ENCODE measurements around the gene SLC23A2. TPM values are rescaled to one million over a fixed set of nuclear protein-coding genes. Genes with fewer than 3 reads are reported as not detected.

The SLC23A2 gene
- total RNA-seq, 1 donor from 2014 or later: 20.8 TPM

DNA sequence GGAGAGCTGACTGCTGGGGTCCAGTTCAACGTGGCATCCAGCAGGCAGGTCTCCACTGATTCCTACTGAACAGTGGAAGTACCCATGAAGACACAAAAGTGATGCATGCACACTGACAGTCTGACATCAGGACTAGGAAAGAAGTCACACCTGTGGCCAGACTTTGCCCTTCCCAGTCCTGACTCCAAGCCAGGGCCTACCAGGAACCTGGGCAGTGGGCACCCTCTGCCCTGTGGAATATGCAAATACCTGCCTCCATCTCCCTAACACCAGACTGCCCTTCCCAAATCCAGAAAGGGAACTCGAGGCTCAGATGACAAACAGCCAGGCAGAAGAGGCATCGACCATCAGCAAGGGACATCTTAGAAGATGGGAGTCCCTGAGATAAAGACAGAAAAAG is 50.9 kb downstream of the SLC23A2 start:
- H3K4me3 ChIP-seq (ENCODE audit: insufficient read depth, low read depth, low read length): no peak overlapping the region
- H3K27me3 Mint-ChIP-seq (ENCODE audit: low read depth, unreplicated experiment): no peaks in the 10 kb centered on the region
- no peaks in the 10 kb centered on the region for H3K9me3 Mint-ChIP-seq (ENCODE audit: unreplicated experiment)
- no peak overlapping the region for H3K4me2 ChIP-seq (ENCODE audit: low read length)
- no peaks in the 10 kb centered on the region for H3K27me3 ChIP-seq (ENCODE audit: insufficient read depth, low read length)
- H3K79me2 ChIP-seq (ENCODE audit: insufficient read depth, low read length): no peaks in the 10 kb centered on the region
- FAIRE-seq: no peak
- peaks cover 3% of the 10 kb centered on the region for H3K36me3 Mint-ChIP-seq (ENCODE audit: low read depth, unreplicated experiment)
- H3K4me1 Mint-ChIP-seq (ENCODE audit: low read depth, unreplicated experiment): peaks cover 24% of the 10 kb centered on the region
- no peaks in the 10 kb centered on the region for H3K36me3 ChIP-seq (ENCODE audit: insufficient read depth, low read length)
- TF ChIP-seq CTCF (IDR thresholded peaks at IDR 0.05; ENCODE audit: insufficient read depth, low read depth, low read length): no peak
- TF ChIP-seq EZH2 (IDR thresholded peaks at IDR 0.05; ENCODE audit: insufficient read depth, low read length): no peak
- H3K4me1 ChIP-seq (ENCODE audit: insufficient read depth, low read length): peaks cover 7% of the 10 kb centered on the region
- peak overlapping the region; percentile 50 for H3K9ac ChIP-seq (ENCODE audit: low read length)
- no peak for DNase-seq (ENCODE audit: low read depth)
- no peak overlapping the region for H3K4me3 Mint-ChIP-seq (ENCODE audit: unreplicated experiment)
- no peak overlapping the region for H3K27ac ChIP-seq (ENCODE audit: low read depth, low read length)
- H4K20me1 ChIP-seq (ENCODE audit: insufficient read depth, low read length): peaks cover 8% of the 10 kb centered on the region
- no peak overlapping the region for H2AFZ ChIP-seq (ENCODE audit: low read depth, low read length)
- H3K9me3 ChIP-seq (ENCODE audit: insufficient read depth, low read depth, low read length): peaks cover 4% of the 10 kb centered on the region
- no peak overlapping the region for H3K27ac Mint-ChIP-seq (ENCODE audit: unreplicated experiment)

DNA sequence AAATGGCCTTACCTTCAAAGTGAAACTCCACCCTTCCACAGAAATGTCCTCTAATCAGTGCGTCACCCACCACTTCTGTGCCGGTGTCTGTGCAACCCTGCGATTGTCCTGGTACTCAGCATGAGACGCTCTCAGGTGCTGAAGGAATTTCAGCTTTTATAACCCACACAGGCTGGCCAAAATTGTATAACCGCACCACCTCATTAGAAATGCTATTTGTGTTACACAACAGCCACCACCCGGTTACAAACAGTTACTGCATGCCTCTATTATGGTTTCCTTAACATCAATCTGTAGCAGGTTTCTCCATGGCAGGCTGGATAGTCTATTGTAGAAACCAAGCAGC is 51.5 kb downstream of the SLC23A2 start:
- Mint-ChIP-seq H3K27ac (ENCODE audit: unreplicated experiment) (no peak overlapping the region), H3K36me3 (ENCODE audit: low read depth, unreplicated experiment) (peaks cover 3% of the 10 kb centered on the region)
- FAIRE-seq: no peak

More for the DNA sequence above, 51.5 kb downstream of the SLC23A2 start:
- H3K4me3 ChIP-seq (ENCODE audit: insufficient read depth, low read depth, low read length): no peak overlapping the region
- no peak for TF ChIP-seq EZH2 (IDR thresholded peaks at IDR 0.05; ENCODE audit: insufficient read depth, low read length)
- peak; percentile 54 for TF ChIP-seq CTCF (IDR thresholded peaks at IDR 0.05; ENCODE audit: insufficient read depth, low read depth, low read length)
- Mint-ChIP-seq H3K9me3 (ENCODE audit: unreplicated experiment) (no peaks in the 10 kb centered on the region), H3K27me3 (ENCODE audit: low read depth, unreplicated experiment) (no peaks in the 10 kb centered on the region), H3K4me3 (ENCODE audit: unreplicated experiment) (no peak overlapping the region), H3K4me1 (ENCODE audit: low read depth, unreplicated experiment) (peaks cover 28% of the 10 kb centered on the region)
- H3K9ac ChIP-seq (ENCODE audit: low read length): no peak overlapping the region
- H3K4me1 ChIP-seq (ENCODE audit: insufficient read depth, low read length): peaks cover 7% of the 10 kb centered on the region
- H3K4me2 ChIP-seq (ENCODE audit: low read length): no peak overlapping the region
- peak; percentile 58 for DNase-seq (ENCODE audit: low read depth)
- no peaks in the 10 kb centered on the region for H3K27me3 ChIP-seq (ENCODE audit: insufficient read depth, low read length)
- H4K20me1 ChIP-seq (ENCODE audit: insufficient read depth, low read length): peaks cover 8% of the 10 kb centered on the region
- H3K36me3 ChIP-seq (ENCODE audit: insufficient read depth, low read length): no peaks in the 10 kb centered on the region
- H3K9me3 ChIP-seq (ENCODE audit: insufficient read depth, low read depth, low read length): peaks cover 4% of the 10 kb centered on the region
- no peaks in the 10 kb centered on the region for H3K79me2 ChIP-seq (ENCODE audit: insufficient read depth, low read length)
- H2AFZ ChIP-seq (ENCODE audit: low read depth, low read length): no peak overlapping the region
- no peak overlapping the region for H3K27ac ChIP-seq (ENCODE audit: low read depth, low read length)

All from astrocyte (in vitro differentiated cells and primary cell).